Anterior cingulate cortex (tissue), 58 donors: ENCODE data around the gene SIRPA.

Experiments
- DNase-seq, 58 donors: peaks; one replicate each; lab custom pipeline; 2025; lab: John Stamatoyannopoulos, UW

The SIRPA gene

GRCh38 chr20:1885940-1886693, 9.1 kb upstream of the SIRPA start:
- DNase-seq = no peak

- no peak for DNase-seq
Measured at GRCh38 chr20:1887321-1887720, 7.9 kb upstream of the SIRPA start.

GRCh38 chr20:1887756-1888155, 7.5 kb upstream of the SIRPA start:
- DNase-seq = no peak

- DNase-seq = no peak
Measured at GRCh38 chr20:1888796-1889463, 6.3 kb upstream of the SIRPA start.

- peak in 43 of 58 donors; percentile 15 to 86 (median 63) for DNase-seq
Measured at GRCh38 chr20:1890469-1891262, 4.5 kb upstream of the SIRPA start.

- no peak for DNase-seq
Measured at GRCh38 chr20:1891263-1892118, 3.7 kb upstream of the SIRPA start.

- DNase-seq = no peak
Measured at GRCh38 chr20:1892119-1892385, 3.2 kb upstream of the SIRPA start.

- DNase-seq = peak in 21 of 58 donors; percentile 24 to 80 (median 55)
Measured at GRCh38 chr20:1893721-1894470, 1.3 kb upstream of the SIRPA start.

GRCh38 chr20:1894471-1894950, 696 bp upstream of the SIRPA start:
- DNase-seq = peak in 30 of 58 donors; percentile 34 to 84 (median 72)

GRCh38 chr20:1895674-1896483, 672 bp downstream of the SIRPA start:
- DNase-seq = peak in 12 of 58 donors; percentile 38 to 65 (median 58)

GRCh38 chr20:1896484-1897258, 1.5 kb downstream of the SIRPA start:
- DNase-seq = peak in 8 of 58 donors; percentile 30 to 68 (median 37)

GRCh38 chr20:1897541-1897940, 2.3 kb downstream of the SIRPA start:
- DNase-seq = peak in 35 of 58 donors; percentile 30 to 73 (median 49)

- peak in 2 of 58 donors; percentile 27 to 42 for DNase-seq
Measured at GRCh38 chr20:1897965-1898464, 2.8 kb downstream of the SIRPA start.

GRCh38 chr20:1898482-1899240, 3.5 kb downstream of the SIRPA start:
- DNase-seq = peak in 16 of 58 donors; percentile 23 to 48 (median 36)

- no peak for DNase-seq
Measured at GRCh38 chr20:1899241-1899525, 4.0 kb downstream of the SIRPA start.

GRCh38 chr20:1900321-1900801, 5.2 kb downstream of the SIRPA start:
- peak in 50 of 58 donors; percentile 23 to 91 (median 67) for DNase-seq

- DNase-seq = peak in 33 of 58 donors; percentile 13 to 85 (median 48)
Measured at GRCh38 chr20:1901704-1902103, 6.5 kb downstream of the SIRPA start.
